Ovary (tissue), 9 donors: ENCODE data around the gene CELF2. TPM values are rescaled to one million over a fixed set of nuclear protein-coding genes. Genes with fewer than 3 reads are reported as not detected.
"Not testable (repeated sequence)": the region's sequence is repeated elsewhere in the genome, so short reads cannot be mapped to it uniquely, and the experiment has no call there.

ENCODE experiments used
- DNase-seq, 5 donors: peaks; one replicate each; pipeline ENCODE4 v3.0.0-alpha.2; 2019 to 2020
- H3K27ac ChIP-seq, 2 donors: fragments of 200-600 bp; one replicate each; pipeline versions ENCODE4 v1.5.1 to v1.8.0; 2019 to 2022
- H3K27me3 ChIP-seq: fragments of 200-600 bp; one replicate; pipeline ENCODE4 v1.8.0; 2022
- H3K36me3 ChIP-seq: fragments of 200-600 bp; sonication (generic); one replicate; pipeline ENCODE4 v1.5.1; 2019
- H3K4me1 ChIP-seq: one replicate; pipeline ENCODE4 v1.8.1; 2013; ENCODE audit warnings: mild to moderate bottlenecking, moderate library complexity; ENCODE audit not compliant: insufficient read depth
- H3K4me3 ChIP-seq: fragments of 200-600 bp; sonication (generic); one replicate; pipeline ENCODE4 v1.5.1; 2017
- H3K9me3 ChIP-seq, 2 donors: fragments of 200-600 bp in 1 of 2; sonication (generic) in 1 of 2; one replicate each; pipeline versions ENCODE4 v1.5.1 to v1.8.1; 2013 to 2019; ENCODE audit warnings: mild to moderate bottlenecking in 1 of 2, moderate library complexity in 1 of 2
- CTCF ChIP-seq, 3 donors: fragments of 450-650 bp in 2 of 3; fragments of 200-600 bp in 1 of 3; IDR thresholded peaks; one replicate each; pipeline versions ENCODE4 v1.5.1 to v1.8.0; 2016 to 2022; ENCODE audit warnings: antibody characterized with exemption in 3 of 3, mild to moderate bottlenecking in 1 of 3
- EP300 ChIP-seq: sonication (generic); formaldehyde crosslinking; IDR thresholded peaks from one replicate; pipeline ENCODE4 v1.6.1; 2017; ENCODE audit warnings: antibody characterized with exemption
- POLR2A ChIP-seq: fragments of 450-650 bp; IDR thresholded peaks from one replicate; pipeline ENCODE4 v1.6.1; 2017; ENCODE audit warnings: antibody characterized with exemption, mild to moderate bottlenecking, moderate library complexity
- WGBS, 3 donors: extraction: QIAGEN DNeasy Blood & Tissue Kit in 1 of 3; methylation state at CpG; one replicate each; pipeline versions ENCODE4 v1.1.5 to v1.1.7; 2013 to 2017; 5-methylcytosine and 5-hydroxymethylcytosine counted together
- intact Hi-C, 4 donors: fragments of 100-400 bp; cut with DNase I; formaldehyde crosslinking; loops; one replicate each; pipeline versions ENCODE4 v1.11.0 to v1.15.1; 2022 to 2023
- polyA plus RNA-seq, 2 donors: library from polyadenylated mRNA; stranded (reverse); fragments of 200-250 nt in 1 of 2; fragments of 350-450 nt in 1 of 2; fragmentation: Illumina TruSeq in 1 of 2; extraction: RNeasy Lipid Tissue Mini Kit (QIAGEN cat#74804) in 1 of 2; gene quantifications; one replicate each; pipeline ENCODE4 v1.2.3, GENCODE V29; 2013 to 2014
- total RNA-seq, 7 donors: library from RNA; depleted of rRNA in 2 of 7; stranded (reverse); fragments of >200 nt in 2 of 7; fragmentation: NEBNext Ultra II Directional in 3 of 7; extraction: Animal tissue kit (Norgen Biotek cat#: 25700) in 3 of 7; gene quantifications; one replicate each; pipeline versions ENCODE4 v1.1.0 to v1.2.4, GENCODE V29; 2016 to 2023
- donor health status: DM: no; HTN: no; CAD: no; lungs with moderate emphysema.
- donor health status: DM: no; HTN: no; CAD: no.
- donor health status: Bipolar disorder and iron deficiency.
- donor health status: DM: yes; HTN: yes; CAD: no.
- donor health status: DM: no; HTN: no; CAD: no.
- donor health status: DM: yes; HTN: yes; CAD: no.

Gene CELF2
- total and polyA plus RNA-seq, 9 donors, result 38.8 to 107 (median 69.0) TPM

- TF ChIP-seq CTCF (IDR thresholded peaks at IDR 0.05) (no peak), POLR2A (no peak), EP300 (no peak)
- Histone ChIP-seq H3K9me3 (no peaks in the 10 kb centered on the region), H3K27ac (no peak overlapping the region), H3K27me3 (no peaks in the 10 kb centered on the region), H3K4me1 (peaks cover 10% of the 10 kb centered on the region), H3K36me3 (no peaks in the 10 kb centered on the region), H3K4me3 (no peak overlapping the region)
- 88 to 100% (median 100%) methylated on average over 1 of the region's 1 CpG for WGBS, 3 donors
- no peak for DNase-seq
- intact Hi-C loops, result no loop called here
Measured at GRCh38 chr10:11364241-11364640, 346.6 kb downstream of the CELF2 start.

- intact Hi-C loops, DNase-seq, H3K36me3 ChIP-seq, H3K27ac ChIP-seq, H3K27me3 ChIP-seq, H3K4me3 ChIP-seq, H3K4me1 ChIP-seq, H3K9me3 ChIP-seq: not testable (repeated sequence)
- 86 to 98% (median 91%) methylated on average over 4 of the region's 4 CpGs for WGBS, 3 donors
Measured at GRCh38 chr10:11366889-11367288, 349.2 kb downstream of the CELF2 start.

- Histone ChIP-seq H3K27me3 (no peaks in the 10 kb centered on the region), H3K36me3 (no peaks in the 10 kb centered on the region), H3K9me3 (no peaks in the 10 kb centered on the region), H3K4me3 (no peak overlapping the region), H3K27ac (no peak overlapping the region), H3K4me1 (no peaks in the 10 kb centered on the region)
- 90 to 93% (median 92%) methylated on average over 9 of the region's 9 CpGs for WGBS, 3 donors
- DNase-seq, result no peak
- intact Hi-C loops, result no loop called here
- TF ChIP-seq EP300 (no peak), CTCF (IDR thresholded peaks at IDR 0.05) (no peak), POLR2A (no peak)
Measured at GRCh38 chr10:11367505-11367904, 349.8 kb downstream of the CELF2 start.

GRCh38 chr10:11373717-11374171 lies 356.1 kb downstream of the CELF2 start:
- no peak overlapping the region for H3K27ac ChIP-seq
- H3K4me1 ChIP-seq, result no peaks in the 10 kb centered on the region
- intact Hi-C loops, result no loop called here
- H3K4me3 ChIP-seq, result no peak overlapping the region
- TF ChIP-seq CTCF (IDR thresholded peaks at IDR 0.05), result no peak
- no peak for TF ChIP-seq EP300
- TF ChIP-seq POLR2A, result no peak
- 83 to 88% (median 84%) methylated on average over 11 of the region's 11 CpGs for WGBS, 3 donors
- H3K9me3 ChIP-seq, result no peaks in the 10 kb centered on the region
- no peak for DNase-seq
- no peaks in the 10 kb centered on the region for H3K27me3 ChIP-seq
- H3K36me3 ChIP-seq, result no peaks in the 10 kb centered on the region

GRCh38 chr10:11377267-11377666 lies 359.6 kb downstream of the CELF2 start:
- WGBS, 3 donors, result 80 to 87% (median 86%) methylated on average over 3 of the region's 3 CpGs
- no peak for DNase-seq
- Histone ChIP-seq H3K9me3 (no peaks in the 10 kb centered on the region), H3K27ac (no peak overlapping the region), H3K4me1 (no peaks in the 10 kb centered on the region), H3K36me3 (no peaks in the 10 kb centered on the region), H3K4me3 (no peak overlapping the region), H3K27me3 (no peaks in the 10 kb centered on the region)
- TF ChIP-seq EP300 (no peak), POLR2A (no peak), CTCF (IDR thresholded peaks at IDR 0.05) (no peak)
- intact Hi-C loops, result no loop called here
